ENCODE measurements around the gene ELAPOR2. TPM values are rescaled to one million over a fixed set of nuclear protein-coding genes. Genes with fewer than 3 reads are reported as not detected.
A peak's percentile ranks its signal among the peaks of the same experiment; 100 is the strongest.

The ELAPOR2 gene
- total and polyA plus RNA-seq, 9 of the 15 experiments (the other 6 are each of a cell fraction or from before 2014, with no cell fraction given), result 9.2 to 72.0 (median 35.0) TPM

GRCh38 chr7:87016606-87017005 is 42.8 kb downstream of the ELAPOR2 start (continued):
- peak; percentile 75 for TF ChIP-seq ATF3 (IDR thresholded peaks at IDR 0.05)
- TF ChIP-seq ATF3 (CRISPR knock-in tag; conservative IDR thresholded peaks at IDR 0.05), result no peak
- TF ChIP-seq SMARCA4 (IDR thresholded peaks at IDR 0.05), result peak; percentile 33; the same call in 1 of the 2 replicates
- no peak for TF ChIP-seq SPI1 (IDR thresholded peaks at IDR 0.05; ENCODE audit: borderline replicate concordance, low read depth, low read length)

- no TSS peak for BruUV-seq (replicated peaks)
- DNase-seq (ENCODE audit: extremely low read depth in 1 of 4, low spot score in 3 of 4) (no peak), ATAC-seq (peak; percentile 82), FAIRE-seq (no peak)
- ChIA-PET POLR2A (interaction anchor here (1.5 to 3.1 kb wide), 2 partner anchors 10 to 13 kb away, joined by 3 to 16 read pairs; no protein-coding TSS in a partner anchor), CTCF (ENCODE audit: low intra/inter-chr PET ratio) (no interaction called here)
- Histone ChIP-seq H3K9me3 (replicated peaks; ENCODE audit: control insufficient read depth, insufficient read depth, low read depth, low read length) (no peaks in the 10 kb centered on the region), H3K4me1 (replicated peaks in 1 of 2; ENCODE audit: control insufficient read depth in 2 of 2, insufficient read depth in 2 of 2, low read length in 2 of 2) (no peaks in the 10 kb centered on the region; a peak in 2 of 5 replicates), H3K79me2 (ENCODE audit: control insufficient read depth, insufficient read depth, low read length) (peaks cover 34% of the 10 kb centered on the region; the same call in 2 of the 3 replicates), H3K4me3 (no peak overlapping the region), H3K4me2 (ENCODE audit: insufficient read depth, low read length) (no peak overlapping the region), H4K20me1 (replicated peaks; ENCODE audit: control insufficient read depth, insufficient read depth, low read length) (no peaks in the 10 kb centered on the region), H3K9ac (ENCODE audit: insufficient read depth in 1 of 2, low read depth in 2 of 2, low read length in 2 of 2) (no peak overlapping the region), H3K9me1 (ENCODE audit: control insufficient read depth, insufficient read depth, low read length) (no peaks in the 10 kb centered on the region), H3K36me3 (ENCODE audit: control insufficient read depth, insufficient read depth, low read length) (no peaks in the 10 kb centered on the region), H3K27me3 (ENCODE audit: control insufficient read depth in 2 of 2, insufficient read depth in 2 of 2, low read length in 2 of 2) (no peaks in the 10 kb centered on the region), H2AFZ (ENCODE audit: low read depth, low read length) (no peak overlapping the region), H3K27ac (ENCODE audit: extremely low read depth, low read depth, low read length) (no peak overlapping the region)
- intact Hi-C loops (cut with micrococcal nuclease), result no loop called here
- in situ Hi-C loops (cut with MboI), result no loop called here
- 72% methylated on average over 2 of the region's 2 CpGs for WGBS (ENCODE audit: insufficient coverage, low coverage, missing lambda C conversion rate)
- TF ChIP-seq FOSL1 (tag; conservative IDR thresholded peaks at IDR 0.05) (no peak), FOXA3 (CRISPR knock-in tag; conservative IDR thresholded peaks at IDR 0.05 in 1 of 2, IDR thresholded peaks at IDR 0.05 in 1 of 2) (no peak), CBX3 (IDR thresholded peaks at IDR 0.05; ENCODE audit: borderline replicate concordance in 1 of 2, low read length in 2 of 2) (no peak), CBFA2T3 (IDR thresholded peaks at IDR 0.05) (no peak), ZBTB12 (CRISPR knock-in tag; IDR thresholded peaks at IDR 0.05) (no peak), RAD21 (CRISPR knock-in tag; conservative IDR thresholded peaks at IDR 0.05 in 1 of 2, IDR thresholded peaks at IDR 0.05 in 1 of 2) (peak in 1 of 2 experiments; percentile 33; a peak in 2 of 4 replicates), GTF2A2 (tag; IDR thresholded peaks at IDR 0.05) (no peak), RCOR1 (IDR thresholded peaks at IDR 0.05; ENCODE audit: borderline replicate concordance in 1 of 2, low read depth in 2 of 2, low read length in 2 of 2) (no peak), ILF3 (IDR thresholded peaks at IDR 0.05; ENCODE audit: borderline replicate concordance) (no peak), ZNF589 (CRISPR knock-in tag; IDR thresholded peaks at IDR 0.05; ENCODE audit: low read depth) (no peak), ZBTB17 (CRISPR knock-in tag; IDR thresholded peaks at IDR 0.05) (no peak), MEF2D (tag; conservative IDR thresholded peaks at IDR 0.05; ENCODE audit: low read depth) (no peak), ZNF77 (CRISPR knock-in tag; IDR thresholded peaks at IDR 0.05) (no peak), SMARCC2 (IDR thresholded peaks at IDR 0.05; ENCODE audit: low read depth) (no peak), PKNOX1 (IDR thresholded peaks at IDR 0.05) (no peak), ZNF263 (CRISPR knock-in tag; IDR thresholded peaks at IDR 0.05; ENCODE audit: borderline replicate concordance) (no peak), RUNX1 (IDR thresholded peaks at IDR 0.05; ENCODE audit: low read depth) (no peak)
Observed at GRCh38 chr7:87013840-87014190, 45.6 kb downstream of the ELAPOR2 start.

Measured in K562 (cell line).